OCI-LY3 (cell line): ENCODE data around the gene ZNF385C.

Experiments used
- CTCF ChIP-seq: fragments of 200-600, 300-600 bp; sonication (generic); IDR thresholded peaks from 2 replicates; pipeline ENCODE4 v1.5.1; 2014; ENCODE audit warnings: antibody characterized with exemption, low read length, low read depth
- EZH2phosphoT487 ChIP-seq: fragments of 200-600 bp; shearing (Covaris generic); IDR thresholded peaks from 2 replicates; pipeline ENCODE4 v1.6.1; 2018; ENCODE audit warnings: antibody characterized with exemption, mixed run types, low read depth

- TF ChIP-seq CTCF (no peak), EZH2phosphoT487 (no peak)
These were observed 10.8 kb upstream of the ZNF385C start for GRCh38 chr17:42109086-42109485.
